ENCODE results near the gene RNFT2. TPM values are rescaled to one million over a fixed set of nuclear protein-coding genes. Genes with fewer than 3 reads are reported as not detected.
A peak's percentile ranks its signal among the peaks of the same experiment; 100 is the strongest.

Gene RNFT2
- total RNA-seq, 1 experiment from 2014 or later, result 12.6 TPM

DNA sequence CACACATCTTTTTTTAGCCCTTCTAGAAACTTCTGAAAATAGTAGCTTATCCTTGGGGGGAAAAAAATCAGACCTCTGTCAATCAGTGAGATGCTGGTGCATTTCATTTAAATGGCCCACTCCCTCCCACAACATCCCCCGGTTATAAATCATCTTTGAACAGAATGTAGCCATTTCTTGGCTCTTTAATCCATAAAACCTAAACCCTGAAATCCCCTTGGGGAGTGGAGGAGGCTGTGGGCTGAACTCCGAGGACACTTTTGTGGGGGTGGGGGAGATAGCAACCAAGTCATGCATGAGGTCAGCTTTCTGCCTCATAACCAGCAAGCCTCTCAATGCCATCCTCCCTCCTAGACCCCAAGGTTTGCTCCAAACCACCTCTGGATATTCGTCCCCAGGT is 122.1 kb downstream of the RNFT2 start:
- POLR2A ChIA-PET (ENCODE audit: unreplicated experiment), result no interaction called here
- Histone ChIP-seq H3K4me3 (ENCODE audit: low read length) (no peak overlapping the region), H3K4me2 (ENCODE audit: low read length) (no peak overlapping the region)

DNA sequence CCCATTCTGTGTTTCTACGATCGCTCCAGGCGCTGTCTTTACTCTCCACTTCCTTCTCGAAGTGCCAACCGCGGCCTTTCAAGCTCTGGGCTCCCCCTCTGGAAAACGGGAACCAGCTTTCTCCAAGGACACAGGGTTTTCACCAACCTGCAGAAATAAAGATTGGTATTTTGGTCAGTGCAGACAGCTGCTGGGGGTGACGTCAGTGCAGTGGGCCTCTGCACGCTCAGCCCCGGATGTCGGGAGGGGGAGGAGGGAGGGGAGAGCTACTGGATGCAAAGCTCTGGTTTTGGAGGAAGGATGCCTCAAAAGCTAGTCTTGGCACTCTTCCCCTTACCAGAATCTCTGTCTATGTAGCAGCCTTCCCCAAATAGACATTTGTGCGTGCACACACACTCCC is 123.2 kb downstream of the RNFT2 start:
- intact Hi-C loops (cut with micrococcal nuclease), result loop anchor here (5.0 kb wide), 2 partner anchors 56 to 124 kb away; partner anchors contain the start of genes RNFT2 and SPRING1
- Histone ChIP-seq H3F3A (ENCODE audit: low read length, unreplicated experiment) (no peaks in the 10 kb centered on the region), H2AFZ (ENCODE audit: low read length) (peak overlapping the region; percentile 21; the same call in 1 of the 2 replicates), H3K9me3 (ENCODE audit: low read length) (no peaks in the 10 kb centered on the region), H3K27me3 (ENCODE audit: low read length) (no peaks in the 10 kb centered on the region), H3K4me2 (ENCODE audit: low read length) (peak overlapping the region; percentile 56), H3K9me2 (replicated peaks; ENCODE audit: low read length) (no peaks in the 10 kb centered on the region), H3K79me2 (ENCODE audit: low read length) (no peaks in the 10 kb centered on the region), H3K4me1 (ENCODE audit: insufficient read depth, low read length) (peaks cover 25% of the 10 kb centered on the region), H4K20me1 (ENCODE audit: low read length) (no peaks in the 10 kb centered on the region), H3K27ac (ENCODE audit: low read length) (no peak overlapping the region), H3K36me3 (ENCODE audit: low read depth, low read length) (no peaks in the 10 kb centered on the region), H3K9ac (ENCODE audit: low read length) (no peak overlapping the region), H3K4me3 (ENCODE audit: low read length) (no peak overlapping the region)
- BruUV-seq (replicated peaks), result no TSS peak
- ATAC-seq (peak; percentile 58), DNase-seq (peak; percentile 54)
- TF ChIP-seq, protein P1, sequence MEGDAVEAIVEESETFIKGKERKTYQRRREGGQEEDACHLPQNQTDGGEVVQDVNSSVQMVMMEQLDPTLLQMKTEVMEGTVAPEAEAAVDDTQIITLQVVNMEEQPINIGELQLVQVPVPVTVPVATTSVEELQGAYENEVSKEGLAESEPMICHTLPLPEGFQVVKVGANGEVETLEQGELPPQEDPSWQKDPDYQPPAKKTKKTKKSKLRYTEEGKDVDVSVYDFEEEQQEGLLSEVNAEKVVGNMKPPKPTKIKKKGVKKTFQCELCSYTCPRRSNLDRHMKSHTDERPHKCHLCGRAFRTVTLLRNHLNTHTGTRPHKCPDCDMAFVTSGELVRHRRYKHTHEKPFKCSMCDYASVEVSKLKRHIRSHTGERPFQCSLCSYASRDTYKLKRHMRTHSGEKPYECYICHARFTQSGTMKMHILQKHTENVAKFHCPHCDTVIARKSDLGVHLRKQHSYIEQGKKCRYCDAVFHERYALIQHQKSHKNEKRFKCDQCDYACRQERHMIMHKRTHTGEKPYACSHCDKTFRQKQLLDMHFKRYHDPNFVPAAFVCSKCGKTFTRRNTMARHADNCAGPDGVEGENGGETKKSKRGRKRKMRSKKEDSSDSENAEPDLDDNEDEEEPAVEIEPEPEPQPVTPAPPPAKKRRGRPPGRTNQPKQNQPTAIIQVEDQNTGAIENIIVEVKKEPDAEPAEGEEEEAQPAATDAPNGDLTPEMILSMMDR (conservative IDR thresholded peaks at IDR 0.05; ENCODE audit: low read depth, low read length), result no peak
- TF ChIP-seq EZH2phosphoT487 (IDR thresholded peaks at IDR 0.05; ENCODE audit: borderline replicate concordance, low read length) (no peak), EZH2 (IDR thresholded peaks at IDR 0.05; ENCODE audit: low read length, unreplicated experiment) (no peak)
- POLR2A ChIA-PET (ENCODE audit: unreplicated experiment), result interaction anchor here (0.6 kb wide), 1 partner anchor 9 kb away, joined by 3 read pairs; no protein-coding TSS in a partner anchor
- CTCF ChIA-PET, result no interaction called here

More for the DNA sequence above, 122.1 kb downstream of the RNFT2 start:
- TF ChIP-seq EZH2 (IDR thresholded peaks at IDR 0.05; ENCODE audit: low read length, unreplicated experiment) (no peak), EZH2phosphoT487 (IDR thresholded peaks at IDR 0.05; ENCODE audit: borderline replicate concordance, low read length) (no peak)
- TF ChIP-seq, protein P1 (conservative IDR thresholded peaks at IDR 0.05; ENCODE audit: low read depth, low read length), result no peak
- no TSS peak for BruUV-seq (replicated peaks)
- H3K9me3 ChIP-seq (ENCODE audit: low read length), result no peaks in the 10 kb centered on the region
- H3K27me3 ChIP-seq (ENCODE audit: low read length), result no peaks in the 10 kb centered on the region
- no peak overlapping the region for H3K27ac ChIP-seq (ENCODE audit: low read length)
- no peaks in the 10 kb centered on the region for H4K20me1 ChIP-seq (ENCODE audit: low read length)
- intact Hi-C loops (cut with micrococcal nuclease), result loop anchor here (5.0 kb wide), 2 partner anchors 57 to 123 kb away; partner anchors contain the start of genes RNFT2 and SPRING1
- H3K79me2 ChIP-seq (ENCODE audit: low read length), result no peaks in the 10 kb centered on the region
- no peaks in the 10 kb centered on the region for H3F3A ChIP-seq (ENCODE audit: low read length, unreplicated experiment)
- DNase-seq, result no peak
- no peak for ATAC-seq
- CTCF ChIA-PET, result no interaction called here
- H3K9ac ChIP-seq (ENCODE audit: low read length), result no peak overlapping the region
- no peaks in the 10 kb centered on the region for H3K9me2 ChIP-seq (replicated peaks; ENCODE audit: low read length)
- no peak overlapping the region for H2AFZ ChIP-seq (ENCODE audit: low read length)
- H3K36me3 ChIP-seq (ENCODE audit: low read depth, low read length), result no peaks in the 10 kb centered on the region
- peaks cover 32% of the 10 kb centered on the region for H3K4me1 ChIP-seq (ENCODE audit: insufficient read depth, low read length)

DNA sequence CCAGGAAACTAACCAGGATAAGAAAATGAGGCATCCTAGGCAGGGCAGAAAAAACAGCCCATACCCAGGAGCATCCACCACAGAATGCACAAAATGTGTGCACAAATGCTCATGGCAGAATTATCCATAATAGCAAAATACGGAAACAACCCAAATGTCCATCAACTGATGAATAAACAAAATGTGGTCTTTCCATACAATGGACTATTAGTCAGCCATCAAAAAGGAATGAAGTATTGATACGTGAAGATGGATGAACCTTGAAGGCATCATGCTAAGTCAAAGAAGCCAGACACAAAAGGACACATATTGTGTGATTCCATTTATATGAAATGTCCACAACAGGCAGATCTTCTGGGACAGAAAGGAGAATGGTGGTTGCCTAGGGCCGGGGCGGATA is 124.1 kb downstream of the RNFT2 start:
- Histone ChIP-seq H3K27ac (ENCODE audit: low read length) (no peak overlapping the region), H3K36me3 (ENCODE audit: low read depth, low read length) (no peaks in the 10 kb centered on the region), H3F3A (ENCODE audit: low read length, unreplicated experiment) (no peaks in the 10 kb centered on the region), H3K9ac (ENCODE audit: low read length) (no peak overlapping the region), H4K20me1 (ENCODE audit: low read length) (no peaks in the 10 kb centered on the region), H3K79me2 (ENCODE audit: low read length) (no peaks in the 10 kb centered on the region), H3K4me2 (ENCODE audit: low read length) (no peak overlapping the region), H3K4me1 (ENCODE audit: insufficient read depth, low read length) (peaks cover 25% of the 10 kb centered on the region), H3K9me3 (ENCODE audit: low read length) (no peaks in the 10 kb centered on the region), H3K9me2 (replicated peaks; ENCODE audit: low read length) (no peaks in the 10 kb centered on the region), H3K27me3 (ENCODE audit: low read length) (no peaks in the 10 kb centered on the region), H3K4me3 (ENCODE audit: low read length) (no peak overlapping the region), H2AFZ (ENCODE audit: low read length) (no peak overlapping the region)
- ChIA-PET POLR2A (ENCODE audit: unreplicated experiment) (no interaction called here), CTCF (no interaction called here)
- TF ChIP-seq EZH2 (IDR thresholded peaks at IDR 0.05; ENCODE audit: low read length, unreplicated experiment) (no peak), EZH2phosphoT487 (IDR thresholded peaks at IDR 0.05; ENCODE audit: borderline replicate concordance, low read length) (no peak)
- TF ChIP-seq, protein P1 (conservative IDR thresholded peaks at IDR 0.05; ENCODE audit: low read depth, low read length), result no peak
- BruUV-seq (replicated peaks), result no TSS peak
- no peak for DNase-seq
- no peak for ATAC-seq
- intact Hi-C loops (cut with micrococcal nuclease), result loop anchor here (5.0 kb wide), 2 partner anchors 55 to 125 kb away; partner anchors contain the start of genes RNFT2 and SPRING1

Measured in PC-3 (cell line).